HCT116 (cell line): Measurements from ENCODE around the gene CDK18. TPM values are rescaled to one million over a fixed set of nuclear protein-coding genes. Genes with fewer than 3 reads are reported as not detected.

ENCODE experiments used
- ATAC-seq: fragments of 200-7000 bp; cut with Tn5 transposase; 2 replicates; pipeline ENCODE4 v1.9.1; 2020; ENCODE audit warnings: mild to moderate bottlenecking, moderate library complexity
- BruUV-seq: library from RNA; stranded (reverse); fragments of 400-500 nt; replicated peaks from 2 replicates; lab custom pipeline; 2021; lab: Mats Ljungman, UMichigan
- CTCF ChIA-PET: fragments of 300-600 bp; sonication (Branson Sonifier 250); formaldehyde crosslinking; loops from one replicate; lab custom pipeline; 2021; ENCODE audit warnings: antibody characterized with exemption; lab: Charles Lee
- POLR2A ChIA-PET: fragments of 300-600, 350-600 bp; sonication (Branson Sonifier 250); formaldehyde crosslinking; loops from one replicate; lab custom pipeline; 2021; ENCODE audit warnings: antibody characterized with exemption; lab: Charles Lee
- RAD21 ChIA-PET, 2 experiments: fragments of 300-600 bp; sonication (Branson Sonifier 250); formaldehyde crosslinking; loops; one replicate each; lab custom pipeline; 2023; ENCODE audit warnings: low total read pairs in 2 of 2; ENCODE audit not compliant: uncharacterized antibody in 2 of 2, unreplicated experiment in 2 of 2, low non-redundant PET in 1 of 2; lab: Charles Lee
- DNase-seq: peaks from one replicate; pipeline ENCODE4 v3.0.0-alpha.2; 2010; ENCODE audit warnings: low read depth, low spot score
- H2AFZ ChIP-seq: fragments of 200-600 bp; shearing (Covaris generic), sonication (generic); 2 replicates; pipeline ENCODE4 v1.6.1; 2017; ENCODE audit warnings: low read depth, mixed run types, mixed read lengths, antibody characterized with exemption, low read length; ENCODE audit not compliant: poor library complexity, severe bottlenecking
- H3K27ac ChIP-seq: 2 replicates; pipeline ENCODE4 v1.5.1; 2012; ENCODE audit warnings: low read depth, low read length
- H3K27me3 ChIP-seq: fragments of 200-600 bp; sonication (generic); 2 replicates; pipeline ENCODE4 v1.6.1; 2016; ENCODE audit warnings: mixed run types, low read length, mixed read lengths; ENCODE audit not compliant: insufficient read depth
- H3K36me3 ChIP-seq, 2 experiments: fragments of 200-500 bp in 1 of 2; fragments of 200-600 bp in 1 of 2; sonication (Bioruptor generic) in 1 of 2; sonication (generic) in 1 of 2; 2 replicates each; pipeline versions ENCODE4 v1.5.1 to v1.6.1; 2014 to 2016; ENCODE audit warnings: low read length in 2 of 2, inconsistent platforms in 1 of 2, mixed read lengths in 1 of 2, mixed run types in 1 of 2; ENCODE audit not compliant: insufficient read depth in 2 of 2, control insufficient read depth in 1 of 2
- H3K4me1 ChIP-seq, 2 experiments: fragments of 200-600 bp in 1 of 2; sonication (generic) in 1 of 2; 2 replicates each; pipeline versions ENCODE4 v1.5.1 to v1.6.1; 2012 to 2017; ENCODE audit warnings: low read length in 2 of 2, inconsistent platforms in 1 of 2, mild to moderate bottlenecking in 1 of 2, mixed read lengths in 1 of 2, mixed run types in 1 of 2, moderate library complexity in 1 of 2; ENCODE audit not compliant: insufficient read depth in 2 of 2, control insufficient read depth in 1 of 2
- H3K4me2 ChIP-seq: fragments of 200-600 bp; sonication (generic); 2 replicates; pipeline ENCODE4 v1.6.1; 2017; ENCODE audit warnings: mixed run types, low read length, mixed read lengths
- H3K4me3 ChIP-seq, 2 experiments: fragments of 200-600 bp in 1 of 2; sonication (generic) in 1 of 2; replicated peaks in 1 of 2; 2 replicates each; pipeline ENCODE4 v1.5.1; 2011 to 2016; ENCODE audit warnings: low read length in 2 of 2, control low read depth in 1 of 2, low read depth in 1 of 2, mild to moderate bottlenecking in 1 of 2, mixed read lengths in 1 of 2, mixed run types in 1 of 2
- H3K79me2 ChIP-seq: fragments of 200-600 bp; sonication (generic); 2 replicates; pipeline ENCODE4 v1.6.1; 2017; ENCODE audit warnings: mild to moderate bottlenecking, mixed run types, low read length, moderate library complexity, mixed read lengths; ENCODE audit not compliant: insufficient read depth
- H3K9ac ChIP-seq: fragments of 200-600 bp; sonication (generic); 2 replicates; pipeline ENCODE4 v1.6.1; 2016; ENCODE audit warnings: low read length, mixed read lengths
- H3K9me2 ChIP-seq: fragments of 200-600 bp; sonication (generic), shearing (Covaris generic); 2 replicates; pipeline ENCODE4 v1.6.1; 2017; ENCODE audit warnings: mixed run types, mild to moderate bottlenecking, moderate library complexity; ENCODE audit not compliant: insufficient read depth
- H3K9me3 ChIP-seq, 2 experiments: fragments of 200-500 bp in 1 of 2; fragments of 200-600 bp in 1 of 2; sonication (Bioruptor generic) in 1 of 2; sonication (generic) in 1 of 2; 2 replicates each; pipeline ENCODE4 v1.6.1; 2014 to 2017; ENCODE audit warnings: low read length in 2 of 2, mixed read lengths in 2 of 2, inconsistent platforms in 1 of 2, low read depth in 1 of 2, mild to moderate bottlenecking in 1 of 2, mixed run types in 1 of 2, moderate library complexity in 1 of 2; ENCODE audit not compliant: control insufficient read depth in 1 of 2, insufficient read depth in 1 of 2
- H4K20me1 ChIP-seq: fragments of 200-600 bp; sonication (generic), shearing (Covaris generic); 2 replicates; pipeline ENCODE4 v1.6.1; 2017; ENCODE audit warnings: mixed run types, mild to moderate bottlenecking, moderate library complexity; ENCODE audit not compliant: insufficient read depth
- CBX3 ChIP-seq: IDR thresholded peaks from 2 replicates; pipeline ENCODE4 v1.6.1; 2012; ENCODE audit warnings: low read depth
- CEBPB ChIP-seq: IDR thresholded peaks from 2 replicates; pipeline ENCODE4 v1.6.1; 2012; ENCODE audit warnings: low read depth
- EGR1 ChIP-seq: IDR thresholded peaks from 2 replicates; pipeline ENCODE4 v1.6.1; 2012; ENCODE audit warnings: low read depth
- ELF1 ChIP-seq: IDR thresholded peaks from 2 replicates; pipeline ENCODE4 v1.6.1; 2012; ENCODE audit warnings: low read depth, borderline replicate concordance
- EZH2 ChIP-seq: fragments of 200-600 bp; sonication (generic); IDR thresholded peaks from 2 replicates; pipeline ENCODE4 v1.6.1; 2017; ENCODE audit warnings: antibody characterized with exemption, mixed run types
- EZH2phosphoT487 ChIP-seq: fragments of 200-600 bp; IDR thresholded peaks from 2 replicates; pipeline ENCODE4 v1.6.1; 2018; ENCODE audit warnings: antibody characterized with exemption, borderline replicate concordance
- FOSL1 ChIP-seq: IDR thresholded peaks from 2 replicates; pipeline ENCODE4 v1.6.1; 2012; ENCODE audit warnings: low read depth
- POLR2A ChIP-seq: IDR thresholded peaks from 2 replicates; pipeline ENCODE4 v1.7.0; 2011; ENCODE audit warnings: borderline replicate concordance; ENCODE audit not compliant: insufficient read depth, insufficient read length; ENCODE audit errors: extremely low read depth
- POLR2AphosphoS5 ChIP-seq: IDR thresholded peaks from 2 replicates; pipeline ENCODE4 v1.6.1; 2011; ENCODE audit warnings: mild to moderate bottlenecking, low read depth, low read length, moderate library complexity
- RAD21 ChIP-seq: IDR thresholded peaks from 2 replicates; pipeline ENCODE4 v1.6.1; 2012; ENCODE audit warnings: low read depth, mild to moderate bottlenecking
- SP1 ChIP-seq: IDR thresholded peaks from 2 replicates; pipeline ENCODE4 v1.6.1; 2012; ENCODE audit warnings: low read depth
- SRF ChIP-seq: IDR thresholded peaks from 2 replicates; pipeline ENCODE4 v1.6.1; 2012; ENCODE audit warnings: low read depth
- TCF7L2 ChIP-seq: IDR thresholded peaks from 2 replicates; pipeline ENCODE4 v1.7.0; 2011; ENCODE audit warnings: borderline replicate concordance, inconsistent platforms; ENCODE audit not compliant: insufficient read depth, insufficient read length; ENCODE audit errors: extremely low read depth
- YY1 ChIP-seq: IDR thresholded peaks from 2 replicates; pipeline ENCODE4 v1.6.1; 2011; ENCODE audit warnings: low read length, low read depth, moderate library complexity, mild to moderate bottlenecking; ENCODE audit not compliant: insufficient replicate concordance; ENCODE audit errors: extremely low read depth
- ZFX ChIP-seq: fragments of 450-650 bp; IDR thresholded peaks from 2 replicates; pipeline ENCODE4 v1.6.1; 2017
- ZNF274 ChIP-seq: fragments of 200-500 bp; sonication (Bioruptor generic); IDR thresholded peaks from 2 replicates; pipeline ENCODE4 v1.6.1; 2014; ENCODE audit warnings: mild to moderate bottlenecking, low read depth, low read length, inconsistent platforms
- intact Hi-C: fragments of 100-400 bp; cut with micrococcal nuclease; formaldehyde crosslinking; loops from 2 replicates; pipeline ENCODE4 v1.10.0; 2022
- total RNA-seq: library from RNA; stranded (reverse); gene quantifications from one replicate; pipeline ENCODE4 v1.2.1, GENCODE V29; 2021; ENCODE audit not compliant: unreplicated experiment
- TF ChIP-seq, protein P1 (sequence below): IDR thresholded peaks from 2 replicates; pipeline ENCODE4 v1.6.1; 2012
- TF ChIP-seq, protein P2 (sequence below): IDR thresholded peaks from 2 replicates; pipeline ENCODE4 v1.6.1; 2012; ENCODE audit warnings: low read depth
- TF ChIP-seq, protein P3 (sequence below): IDR thresholded peaks from 2 replicates; pipeline ENCODE4 v1.6.1; 2012
- TF ChIP-seq, protein P4 (sequence below), 3 experiments: fragments of 200-600 bp in 1 of 3; sonication (generic) in 1 of 3; IDR thresholded peaks in 2 of 3; conservative IDR thresholded peaks in 1 of 3; 2 replicates each; pipeline ENCODE4 v1.5.1; 2012 to 2017; ENCODE audit warnings: low read depth in 2 of 3, low read length in 2 of 3, antibody characterized with exemption in 1 of 3, borderline replicate concordance in 1 of 3, control low read depth in 1 of 3, mild to moderate bottlenecking in 1 of 3, mixed read lengths in 1 of 3, mixed run types in 1 of 3, moderate library complexity in 1 of 3; ENCODE audit not compliant: insufficient read depth in 1 of 3

CDK18 gene
- total RNA-seq, 1 experiment from 2014 or later: 32.0 TPM

DNA sequence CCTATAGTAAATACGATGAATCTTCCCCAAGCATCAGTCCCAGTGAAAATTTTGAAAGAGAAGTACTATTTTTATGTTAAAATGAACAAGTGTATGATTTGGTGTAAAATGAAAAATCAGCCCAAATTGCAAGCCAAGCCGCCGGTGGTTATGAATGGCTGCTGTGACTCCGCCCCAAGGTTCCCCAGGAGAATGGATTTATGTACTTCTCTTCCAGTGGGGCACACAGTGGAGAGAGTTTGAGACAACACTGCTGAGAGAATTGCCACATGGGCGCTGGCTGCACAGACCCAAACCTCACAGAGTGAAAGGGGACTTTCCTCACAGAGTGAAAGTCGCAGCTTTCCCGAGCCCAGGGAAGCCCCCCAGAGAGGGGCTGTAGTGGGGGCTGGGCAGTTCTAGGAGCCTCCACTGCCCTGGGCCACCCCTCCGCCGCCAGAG lies 24.0 kb downstream of the CDK18 start:
- no peak for DNase-seq
- H4K20me1 ChIP-seq: no peaks in the 10 kb centered on the region
- no peak overlapping the region for H3K4me3 ChIP-seq
- H3K27me3 ChIP-seq: no peaks in the 10 kb centered on the region
- no peaks in the 10 kb centered on the region for H3K79me2 ChIP-seq
- no peak for TF ChIP-seq CBX3
- no peak for TF ChIP-seq SP1
- no peak for TF ChIP-seq YY1
- TF ChIP-seq, protein P1, sequence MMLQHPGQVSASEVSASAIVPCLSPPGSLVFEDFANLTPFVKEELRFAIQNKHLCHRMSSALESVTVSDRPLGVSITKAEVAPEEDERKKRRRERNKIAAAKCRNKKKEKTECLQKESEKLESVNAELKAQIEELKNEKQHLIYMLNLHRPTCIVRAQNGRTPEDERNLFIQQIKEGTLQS: no peak
- no peak for TF ChIP-seq POLR2A
- no peak for TF ChIP-seq EGR1
- no peak for TF ChIP-seq ELF1
- no peak for TF ChIP-seq SRF
- TF ChIP-seq ZFX: no peak
- TF ChIP-seq EZH2phosphoT487: no peak
- TF ChIP-seq EZH2: no peak
- TF ChIP-seq, protein P2, sequence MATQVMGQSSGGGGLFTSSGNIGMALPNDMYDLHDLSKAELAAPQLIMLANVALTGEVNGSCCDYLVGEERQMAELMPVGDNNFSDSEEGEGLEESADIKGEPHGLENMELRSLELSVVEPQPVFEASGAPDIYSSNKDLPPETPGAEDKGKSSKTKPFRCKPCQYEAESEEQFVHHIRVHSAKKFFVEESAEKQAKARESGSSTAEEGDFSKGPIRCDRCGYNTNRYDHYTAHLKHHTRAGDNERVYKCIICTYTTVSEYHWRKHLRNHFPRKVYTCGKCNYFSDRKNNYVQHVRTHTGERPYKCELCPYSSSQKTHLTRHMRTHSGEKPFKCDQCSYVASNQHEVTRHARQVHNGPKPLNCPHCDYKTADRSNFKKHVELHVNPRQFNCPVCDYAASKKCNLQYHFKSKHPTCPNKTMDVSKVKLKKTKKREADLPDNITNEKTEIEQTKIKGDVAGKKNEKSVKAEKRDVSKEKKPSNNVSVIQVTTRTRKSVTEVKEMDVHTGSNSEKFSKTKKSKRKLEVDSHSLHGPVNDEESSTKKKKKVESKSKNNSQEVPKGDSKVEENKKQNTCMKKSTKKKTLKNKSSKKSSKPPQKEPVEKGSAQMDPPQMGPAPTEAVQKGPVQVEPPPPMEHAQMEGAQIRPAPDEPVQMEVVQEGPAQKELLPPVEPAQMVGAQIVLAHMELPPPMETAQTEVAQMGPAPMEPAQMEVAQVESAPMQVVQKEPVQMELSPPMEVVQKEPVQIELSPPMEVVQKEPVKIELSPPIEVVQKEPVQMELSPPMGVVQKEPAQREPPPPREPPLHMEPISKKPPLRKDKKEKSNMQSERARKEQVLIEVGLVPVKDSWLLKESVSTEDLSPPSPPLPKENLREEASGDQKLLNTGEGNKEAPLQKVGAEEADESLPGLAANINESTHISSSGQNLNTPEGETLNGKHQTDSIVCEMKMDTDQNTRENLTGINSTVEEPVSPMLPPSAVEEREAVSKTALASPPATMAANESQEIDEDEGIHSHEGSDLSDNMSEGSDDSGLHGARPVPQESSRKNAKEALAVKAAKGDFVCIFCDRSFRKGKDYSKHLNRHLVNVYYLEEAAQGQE: no peak
- no peak for TF ChIP-seq RAD21
- TF ChIP-seq, protein P3, sequence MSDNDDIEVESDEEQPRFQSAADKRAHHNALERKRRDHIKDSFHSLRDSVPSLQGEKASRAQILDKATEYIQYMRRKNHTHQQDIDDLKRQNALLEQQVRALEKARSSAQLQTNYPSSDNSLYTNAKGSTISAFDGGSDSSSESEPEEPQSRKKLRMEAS: no peak
- no peak for TF ChIP-seq TCF7L2
- TF ChIP-seq POLR2AphosphoS5: no peak
- no peak for TF ChIP-seq ZNF274
- TF ChIP-seq CEBPB: no peak
- TF ChIP-seq, protein P4, sequence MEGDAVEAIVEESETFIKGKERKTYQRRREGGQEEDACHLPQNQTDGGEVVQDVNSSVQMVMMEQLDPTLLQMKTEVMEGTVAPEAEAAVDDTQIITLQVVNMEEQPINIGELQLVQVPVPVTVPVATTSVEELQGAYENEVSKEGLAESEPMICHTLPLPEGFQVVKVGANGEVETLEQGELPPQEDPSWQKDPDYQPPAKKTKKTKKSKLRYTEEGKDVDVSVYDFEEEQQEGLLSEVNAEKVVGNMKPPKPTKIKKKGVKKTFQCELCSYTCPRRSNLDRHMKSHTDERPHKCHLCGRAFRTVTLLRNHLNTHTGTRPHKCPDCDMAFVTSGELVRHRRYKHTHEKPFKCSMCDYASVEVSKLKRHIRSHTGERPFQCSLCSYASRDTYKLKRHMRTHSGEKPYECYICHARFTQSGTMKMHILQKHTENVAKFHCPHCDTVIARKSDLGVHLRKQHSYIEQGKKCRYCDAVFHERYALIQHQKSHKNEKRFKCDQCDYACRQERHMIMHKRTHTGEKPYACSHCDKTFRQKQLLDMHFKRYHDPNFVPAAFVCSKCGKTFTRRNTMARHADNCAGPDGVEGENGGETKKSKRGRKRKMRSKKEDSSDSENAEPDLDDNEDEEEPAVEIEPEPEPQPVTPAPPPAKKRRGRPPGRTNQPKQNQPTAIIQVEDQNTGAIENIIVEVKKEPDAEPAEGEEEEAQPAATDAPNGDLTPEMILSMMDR (IDR thresholded peaks at IDR 0.05 in 2 of 3, conservative IDR thresholded peaks at IDR 0.05 in 1 of 3; ENCODE audit: borderline replicate concordance in 1 of 3, insufficient read depth in 1 of 3, low read depth in 2 of 3, low read length in 2 of 3): no peak
- TF ChIP-seq FOSL1: no peak
- TF ChIP-seq, all 23 proteins: peak for 0
- H3K9me3 ChIP-seq: no peaks in the 10 kb centered on the region
- no TSS peak for BruUV-seq
- intact Hi-C loops: loop anchor here (2.0 to 10.0 kb wide), 3 partner anchors 104 to 254 kb away; partner anchors contain the start of gene ELK4
- no peaks in the 10 kb centered on the region for H3K9me2 ChIP-seq
- ChIA-PET RAD21 (interaction anchor here in 1 of 2 experiments (1.3 kb wide), 1 partner anchor 130 kb away, joined by 6 read pairs; no protein-coding TSS in a partner anchor), CTCF (interaction anchor here (0.9 to 2.4 kb wide), 9 partner anchors 15 to 449 kb away, joined by 3 to 35 read pairs (median 4); partner anchors contain the start of gene ELK4), POLR2A (no interaction called here)
- peak; percentile 17; the same call in 1 of the 2 replicates for ATAC-seq
- peak overlapping the region; percentile 25 for H3K4me2 ChIP-seq
- H3K36me3 ChIP-seq: no peaks in the 10 kb centered on the region
- H3K27ac ChIP-seq: no peak overlapping the region
- no peak overlapping the region for H2AFZ ChIP-seq
- no peak overlapping the region for H3K9ac ChIP-seq
- H3K4me1 ChIP-seq: peaks cover 0 to 4% of the 10 kb centered on the region in 2 experiments; a peak in 1 of 4 replicates
